HG03139 (cell line): ENCODE measurements around the gene THAP9.

ENCODE experiments used
- ATAC-seq: cut with Tn5 transposase; IDR thresholded peaks from one replicate; pipeline ENCODE4 v1.9.1; 2021; ENCODE audit not compliant: unreplicated experiment

Gene THAP9

GRCh38 chr4:82948647-82949204 is 48.2 kb downstream of the THAP9 start:
- no peak for ATAC-seq

- no peak for ATAC-seq
Measured at GRCh38 chr4:82951196-82951595, 50.7 kb downstream of the THAP9 start.

GRCh38 chr4:82954212-82954611 is 53.7 kb downstream of the THAP9 start:
- ATAC-seq = no peak

- ATAC-seq = no peak
Measured at GRCh38 chr4:82957045-82957444, 56.5 kb downstream of the THAP9 start.

- ATAC-seq = no peak
Measured at GRCh38 chr4:82965763-82966162, 65.2 kb downstream of the THAP9 start.

- no peak for ATAC-seq
Measured at GRCh38 chr4:82968972-82969371, 68.4 kb downstream of the THAP9 start.

GRCh38 chr4:82969414-82969813 is 68.9 kb downstream of the THAP9 start:
- ATAC-seq = no peak
